DOHH2 (cell line): ENCODE results near the gene PTGDS.

ENCODE experiments used
- H3F3A ChIP-seq: fragments of 200-600 bp; sonication (generic), shearing (Covaris generic); 2 replicates; pipeline ENCODE4 v1.6.0; 2016; ENCODE audit warnings: antibody characterized with exemption, mild to moderate bottlenecking; ENCODE audit not compliant: control insufficient read depth, insufficient read depth
- H3K27ac ChIP-seq: fragments of 200-600 bp; sonication (generic); 2 replicates; pipeline ENCODE4 v1.5.1; 2014; ENCODE audit warnings: low read depth, mild to moderate bottlenecking, low read length, moderate library complexity
- H3K27me3 ChIP-seq: fragments of 200-600 bp; sonication (generic); 2 replicates; pipeline ENCODE4 v1.6.1; 2014; ENCODE audit warnings: mild to moderate bottlenecking, low read length, mixed read lengths; ENCODE audit not compliant: control insufficient read depth
- H3K36me3 ChIP-seq: fragments of 200-600 bp; sonication (generic); 2 replicates; pipeline ENCODE4 v1.6.1; 2014; ENCODE audit warnings: mild to moderate bottlenecking, low read length, moderate library complexity, mixed read lengths; ENCODE audit not compliant: control insufficient read depth
- H3K4me1 ChIP-seq: fragments of 200-600 bp; sonication (generic); 2 replicates; pipeline ENCODE4 v1.6.1; 2014; ENCODE audit warnings: mild to moderate bottlenecking, low read length, mixed read lengths; ENCODE audit not compliant: control insufficient read depth
- H3K4me2 ChIP-seq: fragments of 200-600 bp; sonication (generic); 2 replicates; pipeline ENCODE4 v1.6.0; 2014; ENCODE audit warnings: mild to moderate bottlenecking, low read length, moderate library complexity
- H3K4me3 ChIP-seq: fragments of 200-600 bp; sonication (generic); 2 replicates; pipeline ENCODE4 v1.5.1; 2014; ENCODE audit warnings: mild to moderate bottlenecking, low read length, mixed read lengths
- H3K79me2 ChIP-seq: fragments of 200-600 bp; sonication (generic); 2 replicates; pipeline ENCODE4 v1.6.1; 2014; ENCODE audit warnings: mild to moderate bottlenecking, low read length, mixed read lengths; ENCODE audit not compliant: control insufficient read depth
- H3K9me2 ChIP-seq: fragments of 200-600 bp; sonication (generic); replicated peaks from 2 replicates; pipeline ENCODE4 v1.6.1; 2014; ENCODE audit warnings: mild to moderate bottlenecking, low read length, mixed read lengths; ENCODE audit not compliant: control insufficient read depth
- H3K9me3 ChIP-seq: fragments of 200-600 bp; sonication (generic); 2 replicates; pipeline ENCODE4 v1.6.1; 2014; ENCODE audit warnings: antibody characterized with exemption, low read length, mixed read lengths; ENCODE audit not compliant: control insufficient read depth, insufficient read depth
- H4K20me1 ChIP-seq: fragments of 200-600 bp; sonication (generic); 2 replicates; pipeline ENCODE4 v1.6.0; 2014; ENCODE audit warnings: low read depth, mild to moderate bottlenecking, antibody characterized with exemption, low read length, moderate library complexity; ENCODE audit not compliant: control insufficient read depth, insufficient read depth
- CTCF ChIP-seq: fragments of 200-600 bp; sonication (generic); IDR thresholded peaks from one replicate; pipeline ENCODE4 v1.5.1; 2014; ENCODE audit warnings: antibody characterized with exemption, mild to moderate bottlenecking, low read depth, low read length; ENCODE audit not compliant: poor library complexity, severe bottlenecking
- EZH2phosphoT487 ChIP-seq: fragments of 200-600 bp; sonication (generic); IDR thresholded peaks from 2 replicates; pipeline ENCODE4 v1.6.1; 2017; ENCODE audit warnings: borderline replicate concordance, mild to moderate bottlenecking, antibody characterized with exemption, low read length, moderate library complexity, mixed read lengths

Gene PTGDS

GRCh38 chr9:137030538-137031527 lies 53.5 kb downstream of the PTGDS start:
- Histone ChIP-seq H3K4me3 (no peak overlapping the region), H3K79me2 (no peaks in the 10 kb centered on the region), H3K27ac (no peak overlapping the region), H4K20me1 (0 out of 2 replicates have a peak, but pooled peaks cover 3% of the 10 kb centered on the region), H3F3A (no peaks in the 10 kb centered on the region), H3K9me2 (no peaks in the 10 kb centered on the region), H3K27me3 (peaks cover 68% of the 10 kb centered on the region), H3K36me3 (no peaks in the 10 kb centered on the region), H3K4me2 (no peak overlapping the region), H3K4me1 (peaks cover 56% of the 10 kb centered on the region), H3K9me3 (no peaks in the 10 kb centered on the region)
- TF ChIP-seq CTCF (no peak), EZH2phosphoT487 (peak; percentile 47; the same call in 1 of the 2 replicates)
